Measurements from ENCODE around the gene LAMC1. TPM values are rescaled to one million over a fixed set of nuclear protein-coding genes. Genes with fewer than 3 reads are reported as not detected.

The LAMC1 gene
- total RNA-seq, 2 donors from 2014 or later, result 273 to 362 TPM

DNA sequence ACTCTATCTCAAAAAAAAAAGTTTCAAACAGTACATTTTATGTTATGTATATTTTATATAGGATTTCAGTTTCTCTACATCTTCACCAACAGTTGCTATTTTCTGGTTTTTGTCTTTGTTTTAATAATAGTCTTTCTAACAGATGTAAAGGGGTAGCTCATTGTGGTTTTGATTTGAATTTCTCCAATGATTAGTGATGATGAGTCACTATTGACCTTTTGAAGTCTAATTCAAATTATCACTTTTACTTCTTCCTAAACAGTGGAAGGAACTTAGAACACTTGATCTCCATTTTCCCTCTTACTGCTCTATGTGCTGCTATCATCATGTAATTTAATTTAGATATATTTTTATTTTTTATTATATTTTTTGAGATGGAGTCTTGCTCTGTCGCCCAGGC, 38.6 kb upstream of the LAMC1 start:
- no peak overlapping the region for H3K27ac ChIP-seq
- no peak for ATAC-seq (ENCODE audit: insufficient number of reproducible peaks, low FRiP score, low read depth)
- H3K36me3 ChIP-seq, result no peaks in the 10 kb centered on the region
- H3K27me3 ChIP-seq (replicated peaks; ENCODE audit: insufficient read depth), result no peaks in the 10 kb centered on the region
- DNase-seq (ENCODE audit: low spot score), result no peak
- H3K4me3 ChIP-seq, result no peak overlapping the region
- no peak for TF ChIP-seq CTCF (IDR thresholded peaks at IDR 0.05)
- no peaks in the 10 kb centered on the region for H3K4me1 ChIP-seq (ENCODE audit: control insufficient read depth in 1 of 2, low read depth in 2 of 2)
- H3K9me3 ChIP-seq, result no peaks in the 10 kb centered on the region

- Histone ChIP-seq H3K4me3 (no peak overlapping the region), H3K36me3 (no peaks in the 10 kb centered on the region), H3K9me3 (no peaks in the 10 kb centered on the region), H3K27ac (no peak overlapping the region), H3K4me1 (ENCODE audit: control insufficient read depth in 1 of 2, low read depth in 2 of 2) (no peaks in the 10 kb centered on the region), H3K27me3 (replicated peaks; ENCODE audit: insufficient read depth) (no peaks in the 10 kb centered on the region)
- DNase-seq (ENCODE audit: low spot score), result no peak
- no peak for TF ChIP-seq CTCF (IDR thresholded peaks at IDR 0.05)
- ATAC-seq (ENCODE audit: insufficient number of reproducible peaks, low FRiP score, low read depth), result no peak
Observed at GRCh38 chr1:182985876-182986275, 37.3 kb upstream of the LAMC1 start.

GRCh38 chr1:182990413-182991144, 32.6 kb upstream of the LAMC1 start:
- no peak for DNase-seq (ENCODE audit: low spot score)
- no peaks in the 10 kb centered on the region for H3K9me3 ChIP-seq
- no peak overlapping the region for H3K4me3 ChIP-seq
- H3K36me3 ChIP-seq, result no peaks in the 10 kb centered on the region
- no peak for TF ChIP-seq CTCF (IDR thresholded peaks at IDR 0.05)
- H3K4me1 ChIP-seq (ENCODE audit: control insufficient read depth in 1 of 2, low read depth in 2 of 2), result no peaks in the 10 kb centered on the region
- H3K27me3 ChIP-seq (replicated peaks; ENCODE audit: insufficient read depth), result no peaks in the 10 kb centered on the region
- ATAC-seq (ENCODE audit: insufficient number of reproducible peaks, low FRiP score, low read depth), result no peak
- no peak overlapping the region for H3K27ac ChIP-seq

GRCh38 chr1:182993746-182994145, 29.5 kb upstream of the LAMC1 start:
- ATAC-seq (ENCODE audit: insufficient number of reproducible peaks, low FRiP score, low read depth), result no peak

DNA sequence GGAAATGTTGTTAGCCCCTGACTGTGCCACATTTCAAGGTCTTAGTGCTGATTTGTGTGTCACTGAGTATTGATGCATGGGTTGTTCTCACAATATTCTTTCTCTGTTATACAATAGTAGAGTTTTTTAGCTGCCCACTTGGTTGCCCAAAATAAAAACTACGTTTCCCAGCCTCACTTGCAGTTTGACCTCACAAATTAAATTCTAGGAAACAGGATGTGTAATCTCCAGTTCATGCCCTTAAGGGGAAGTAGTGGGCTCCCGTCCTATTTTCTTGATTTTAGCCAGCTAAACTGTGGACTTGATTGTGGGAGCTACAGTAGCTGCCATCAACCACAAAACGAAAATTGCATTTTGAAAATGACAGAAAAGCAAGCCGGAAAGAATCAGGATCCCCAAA, 27.3 kb upstream of the LAMC1 start:
- Histone ChIP-seq H3K27me3 (replicated peaks; ENCODE audit: insufficient read depth) (no peaks in the 10 kb centered on the region), H3K4me1 (ENCODE audit: control insufficient read depth in 1 of 2, low read depth in 2 of 2) (peaks cover 7 to 14% of the 10 kb centered on the region in 2 donors)

More at GRCh38 chr1:182993746-182994145, 29.5 kb upstream of the LAMC1 start:
- Histone ChIP-seq H3K4me3 (no peak overlapping the region), H3K4me1 (ENCODE audit: control insufficient read depth in 1 of 2, low read depth in 2 of 2) (no peaks in the 10 kb centered on the region), H3K36me3 (no peaks in the 10 kb centered on the region), H3K9me3 (no peaks in the 10 kb centered on the region), H3K27me3 (replicated peaks; ENCODE audit: insufficient read depth) (no peaks in the 10 kb centered on the region), H3K27ac (no peak overlapping the region)
- no peak for TF ChIP-seq CTCF (IDR thresholded peaks at IDR 0.05)
- no peak for DNase-seq (ENCODE audit: low spot score)

More for the DNA sequence above, 27.3 kb upstream of the LAMC1 start:
- no peak overlapping the region for H3K4me3 ChIP-seq
- no peaks in the 10 kb centered on the region for H3K36me3 ChIP-seq
- H3K9me3 ChIP-seq, result no peaks in the 10 kb centered on the region
- no peak for TF ChIP-seq CTCF (IDR thresholded peaks at IDR 0.05)
- H3K27ac ChIP-seq, result no peak overlapping the region
- DNase-seq (ENCODE audit: low spot score) (no peak), ATAC-seq (ENCODE audit: insufficient number of reproducible peaks, low FRiP score, low read depth) (no peak)
